Hepatic stellate cell (primary cell): ENCODE results near the gene KLHL35.
A peak's percentile ranks its signal among the peaks of the same experiment; 100 is the strongest.

Source experiments
- DNase-seq: peaks from one replicate; pipeline ENCODE4 v3.0.0; 2011; ENCODE audit warnings: low spot score

KLHL35 gene

GRCh38 chr11:75442161-75442885 is 9.3 kb upstream of the KLHL35 start:
- DNase-seq: no peak

DNA sequence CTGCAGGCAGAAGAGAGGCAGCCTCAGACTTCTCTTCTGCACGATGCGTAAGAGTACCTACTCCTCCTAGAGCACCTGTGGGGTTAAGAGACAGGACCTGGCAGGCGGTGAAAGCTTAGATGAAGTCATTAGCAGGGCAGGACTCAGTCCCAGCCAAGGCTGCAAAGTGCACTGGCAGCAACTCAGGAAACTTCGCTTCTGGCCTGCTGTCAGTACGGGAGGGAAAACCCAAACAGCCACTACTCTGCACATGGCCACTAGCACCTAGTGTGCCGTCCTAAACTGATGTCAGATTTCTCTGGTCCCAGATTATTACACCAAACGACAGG is 8.8 kb upstream of the KLHL35 start:
- no peak for DNase-seq

GRCh38 chr11:75440960-75441803 is 8.2 kb upstream of the KLHL35 start:
- DNase-seq: no peak

- no peak for DNase-seq
These were observed 6.6 kb upstream of the KLHL35 start for GRCh38 chr11:75439495-75440120.

GRCh38 chr11:75439026-75439425 is 6.0 kb upstream of the KLHL35 start:
- no peak for DNase-seq

DNA sequence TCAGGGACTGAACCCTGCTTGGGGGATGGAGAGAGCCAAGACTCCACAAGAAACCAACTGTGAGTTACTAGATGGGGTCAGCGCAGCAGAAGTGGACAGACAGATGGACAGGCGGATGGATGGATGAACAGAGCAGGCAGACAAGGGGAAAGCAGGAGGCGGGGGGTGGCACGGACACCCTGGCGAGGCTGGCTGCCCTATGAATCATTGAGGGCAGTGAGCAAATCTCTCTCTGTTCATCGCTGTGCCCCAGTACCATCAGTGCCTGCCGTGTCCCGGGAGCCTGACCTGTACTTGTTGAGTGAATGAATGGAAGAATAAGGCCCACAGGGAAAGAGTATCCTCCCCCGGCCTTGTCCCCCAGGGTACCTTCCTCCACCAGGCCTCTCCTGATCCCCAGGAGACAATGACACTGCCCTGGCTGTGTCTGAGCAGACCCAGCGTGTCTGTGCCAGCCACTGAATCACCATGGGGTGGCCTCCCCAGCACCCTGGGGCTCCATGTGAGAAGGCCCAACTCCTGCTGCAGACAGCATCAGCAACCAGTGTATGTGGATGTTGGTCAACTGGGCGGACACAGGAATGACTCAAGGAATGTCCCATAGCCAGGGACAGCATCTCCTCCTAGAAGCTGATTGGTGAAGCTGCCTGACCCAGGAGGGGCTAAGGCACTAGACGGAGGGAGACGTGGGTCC is 5.1 kb upstream of the KLHL35 start:
- peak; percentile 45 for DNase-seq

DNA sequence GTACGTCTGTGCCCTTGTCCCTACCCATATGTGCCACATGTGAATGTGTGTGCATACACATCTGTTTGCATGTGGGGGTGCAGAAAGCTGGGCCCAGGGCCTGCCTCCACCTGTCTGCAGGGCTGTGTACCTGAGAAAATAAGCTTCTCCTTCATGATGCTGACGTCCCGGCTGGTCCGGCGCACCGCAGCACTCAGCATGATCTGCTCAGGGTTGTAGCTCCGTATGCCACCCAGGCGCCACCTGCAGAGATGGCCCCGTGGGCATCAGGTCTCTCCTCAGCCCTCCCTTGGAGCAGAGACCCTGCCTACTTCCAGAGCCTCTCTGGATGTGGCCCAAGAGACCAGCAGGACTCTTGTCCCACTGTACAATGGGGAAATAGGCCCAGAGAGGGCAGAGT is 3.8 kb upstream of the KLHL35 start:
- DNase-seq: no peak

GRCh38 chr11:75435571-75435925 is 2.5 kb upstream of the KLHL35 start:
- no peak for DNase-seq

DNA sequence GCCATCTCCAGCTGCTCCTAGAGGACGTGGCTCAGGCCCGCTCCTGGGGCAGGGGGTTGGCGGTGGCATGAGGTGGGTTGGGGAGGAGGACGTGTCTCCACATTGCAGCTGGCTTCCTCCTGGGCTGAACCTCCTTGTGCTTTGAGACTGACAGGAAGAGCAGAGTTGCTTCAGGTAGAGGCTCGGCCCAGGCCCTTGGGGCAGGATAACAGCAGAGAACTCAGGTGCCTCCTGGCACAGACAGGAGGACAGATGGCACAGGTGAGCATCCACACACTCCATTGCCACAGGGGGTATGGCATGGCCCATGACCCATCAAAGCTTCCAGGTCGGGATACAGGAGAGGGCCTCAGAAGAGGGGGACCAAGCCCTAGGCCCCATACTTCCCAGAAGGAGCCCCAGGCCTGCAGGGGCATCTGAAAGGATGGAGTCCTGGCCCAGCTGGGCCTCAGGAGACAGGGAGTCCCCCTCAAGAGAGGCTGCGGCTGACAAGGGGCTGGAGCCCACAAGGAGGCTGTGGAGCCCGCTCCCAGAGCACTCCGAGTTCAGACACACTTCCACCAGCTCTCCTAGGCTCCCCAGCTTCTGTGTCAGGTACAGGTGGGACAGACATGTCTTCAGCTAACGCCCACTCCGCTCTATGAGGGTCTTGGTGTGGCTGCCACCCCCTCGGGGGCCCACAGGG is 2.0 kb upstream of the KLHL35 start:
- DNase-seq: no peak

DNA sequence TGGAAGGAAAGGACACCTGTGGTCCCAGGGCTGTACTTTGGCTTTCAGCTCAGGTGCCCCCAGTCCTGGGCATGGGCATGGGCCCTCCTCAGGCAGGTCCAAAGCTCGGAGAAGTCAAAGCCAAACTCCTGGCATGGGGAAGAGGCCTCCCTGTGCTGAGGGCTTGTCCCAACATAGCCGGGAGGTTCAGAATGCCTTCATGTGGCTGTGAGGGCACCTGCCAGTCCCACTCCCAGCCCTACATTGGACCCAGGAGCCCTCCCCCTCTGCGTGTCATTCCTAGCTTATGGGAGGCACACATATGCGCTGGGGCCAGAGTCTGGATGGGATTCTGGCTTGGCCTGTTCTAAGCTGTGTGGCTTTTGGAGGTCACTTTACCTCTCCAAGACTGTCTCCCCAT is 1.0 kb upstream of the KLHL35 start:
- DNase-seq: no peak

- DNase-seq: no peak
These were observed 440 bp upstream of the KLHL35 start for GRCh38 chr11:75433443-75433842.

GRCh38 chr11:75431533-75432525 is 1.2 kb downstream of the KLHL35 start:
- DNase-seq: no peak

- DNase-seq: no peak
These were observed 2.1 kb downstream of the KLHL35 start for GRCh38 chr11:75430714-75431532.

DNA sequence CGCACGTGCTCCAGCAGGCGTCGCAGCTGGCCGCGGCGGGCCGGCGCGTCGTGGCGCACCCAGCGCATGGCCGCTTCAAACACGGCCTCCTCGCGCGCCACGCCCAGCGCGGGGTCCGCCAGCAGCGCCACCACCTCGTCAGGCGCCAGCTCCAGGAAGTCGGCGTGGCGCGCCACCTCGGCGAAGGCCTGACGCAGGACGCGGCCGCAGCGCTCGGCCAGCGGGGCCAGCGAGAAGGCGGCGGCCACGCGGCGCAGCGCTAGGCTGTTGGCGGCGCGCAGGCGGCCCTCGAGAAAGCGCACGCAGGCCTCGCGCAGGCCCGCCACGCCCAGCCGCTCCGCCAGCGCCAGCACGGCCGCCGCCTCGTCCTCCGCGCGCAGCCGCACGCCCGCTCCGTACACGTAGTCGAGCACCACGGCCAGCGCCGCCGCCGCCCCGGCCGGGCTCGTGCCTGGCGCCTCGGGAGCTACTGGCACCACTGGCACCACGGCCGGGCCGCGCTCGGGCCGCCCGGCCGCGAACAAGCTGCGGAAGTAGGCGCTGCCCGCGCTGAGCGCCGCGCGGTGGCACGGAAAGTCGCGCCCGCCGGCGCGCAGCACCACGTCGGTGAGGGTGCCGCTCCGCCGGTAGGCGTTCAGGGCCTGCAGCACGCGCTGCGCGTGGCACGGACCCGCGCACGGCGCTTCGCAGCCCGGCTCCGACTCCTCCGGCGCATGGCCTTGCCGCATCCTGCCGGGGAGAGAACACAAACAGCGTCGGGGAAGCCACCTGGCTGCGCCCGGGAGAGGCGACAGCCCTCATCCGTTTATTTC is 2.9 kb downstream of the KLHL35 start:
- peak; percentile 80 for DNase-seq

DNA sequence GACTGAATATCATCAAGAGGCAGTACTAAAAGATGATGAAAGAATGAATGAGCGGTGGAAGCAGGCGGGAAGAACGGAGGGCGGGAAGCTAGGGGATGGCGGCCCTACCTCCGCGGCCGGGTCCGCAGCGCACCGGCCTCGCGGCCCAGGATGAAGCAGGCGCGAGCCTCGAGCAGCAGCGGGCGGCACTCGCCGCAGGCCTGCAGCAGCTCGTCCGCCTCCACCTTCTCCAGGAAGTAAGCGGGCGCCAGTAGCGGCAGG is 3.4 kb downstream of the KLHL35 start:
- no peak for DNase-seq

GRCh38 chr11:75428989-75429640 is 3.9 kb downstream of the KLHL35 start:
- DNase-seq: no peak

DNA sequence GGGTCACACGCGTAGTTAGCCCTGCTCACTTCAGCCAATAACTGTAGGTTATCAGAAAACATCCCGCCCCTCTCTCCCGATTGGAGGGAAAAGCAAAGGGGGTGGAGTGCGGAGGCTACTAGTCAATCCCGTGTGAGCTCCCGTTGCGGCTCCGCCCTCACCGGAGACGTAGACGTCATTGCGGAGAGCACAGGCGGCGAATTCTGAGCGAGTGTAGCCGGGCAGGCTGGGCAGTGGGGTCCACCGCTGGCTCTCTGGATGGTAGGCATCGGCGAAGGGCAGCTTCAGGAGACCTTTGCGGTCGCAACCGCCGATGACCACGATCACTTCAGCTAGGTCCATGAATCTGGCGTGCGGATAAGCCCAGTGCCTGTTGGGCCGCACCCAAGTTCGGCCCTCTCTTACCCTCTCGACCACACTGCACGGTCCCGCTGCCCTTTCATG is 4.7 kb downstream of the KLHL35 start:
- no peak for DNase-seq

DNA sequence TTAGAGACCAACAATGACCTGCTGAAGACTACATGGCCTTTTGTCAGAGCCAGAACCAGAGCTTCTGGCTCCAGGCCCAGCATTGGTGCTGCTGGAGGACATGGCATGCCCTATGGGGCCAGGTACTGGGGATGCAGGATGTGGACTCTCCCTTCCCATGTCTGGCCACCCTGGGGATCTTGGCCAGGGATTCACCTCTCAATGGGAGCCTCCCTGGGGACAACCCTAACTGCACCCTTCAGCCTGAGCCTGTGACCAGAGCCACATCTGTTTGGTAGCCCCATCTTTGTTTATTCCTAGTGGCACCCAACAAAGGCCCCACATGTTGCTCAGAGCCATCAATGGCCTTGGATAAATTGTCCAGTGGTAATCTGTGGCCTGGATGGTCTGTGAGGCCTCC is 5.8 kb downstream of the KLHL35 start:
- DNase-seq: no peak

DNA sequence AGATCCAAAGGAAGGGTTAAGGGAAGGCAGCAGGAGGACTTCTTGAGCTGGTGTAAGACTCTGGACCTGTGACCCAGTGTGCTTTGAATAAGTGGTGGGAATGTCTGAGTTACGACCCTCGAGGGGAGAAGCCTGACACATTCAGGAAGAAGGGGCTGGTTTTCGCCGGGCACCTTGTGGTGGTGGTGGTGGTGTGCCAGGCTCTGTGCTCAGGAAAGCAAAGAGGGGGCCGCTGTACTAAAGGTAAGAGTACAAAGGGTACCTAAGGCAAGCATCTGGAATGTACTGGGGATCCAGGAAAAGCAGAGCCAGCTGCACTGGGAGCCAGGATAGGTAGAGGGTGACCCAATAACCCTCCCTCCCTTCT is 6.3 kb downstream of the KLHL35 start:
- no peak for DNase-seq
